Measurements from ENCODE around the gene RNF25. TPM values are rescaled to one million over a fixed set of nuclear protein-coding genes. Genes with fewer than 3 reads are reported as not detected.

RNF25 gene
- total and polyA plus RNA-seq, 4 experiments from 2014 or later: 13.5 to 32.9 (median 25.7) TPM

- H3K27ac ChIP-seq (ENCODE audit: low read depth, low read length): no peak overlapping the region
- Mint-ChIP-seq H3K4me3 (no peak overlapping the region), H3K9me3 (no peaks in the 10 kb centered on the region), H3K36me3 (peaks cover 16 to 21% of the 10 kb centered on the region in 2 donors), H3K27me3 (no peaks in the 10 kb centered on the region), H3K4me1 (peaks cover 0 to 1% (median 0%) of the 10 kb centered on the region in 4 donors), H3K27ac (no peak overlapping the region)
- POLR2A ChIA-PET (ENCODE audit: partially characterized antibody): no interaction called here
- H3K4me3 ChIP-seq (ENCODE audit: low read length in 2 of 2): no peak overlapping the region
- H3K9me3 ChIP-seq (ENCODE audit: control insufficient read depth in 1 of 2, low read length in 2 of 2): no peaks in the 10 kb centered on the region
- no peaks in the 10 kb centered on the region for H3K27me3 ChIP-seq (ENCODE audit: insufficient read depth, low read length)
- H3K4me1 ChIP-seq (ENCODE audit: insufficient read depth, low read length): no peaks in the 10 kb centered on the region
- no peaks in the 10 kb centered on the region for H3K36me3 ChIP-seq (ENCODE audit: insufficient read depth, low read length)
- intact Hi-C loops (cut with micrococcal nuclease): no loop called here
- CTCF ChIA-PET (ENCODE audit: partially characterized antibody): no interaction called here
- DNase-seq: no peak
Observed at GRCh38 chr2:218680061-218680460, 8.3 kb upstream of the RNF25 start.

- CTCF ChIA-PET (ENCODE audit: partially characterized antibody): no interaction called here
- no peak overlapping the region for H3K27ac ChIP-seq (ENCODE audit: low read depth, low read length)
- DNase-seq: no peak
- Mint-ChIP-seq H3K27me3 (no peaks in the 10 kb centered on the region), H3K4me1 (peaks cover 0 to 1% (median 0%) of the 10 kb centered on the region in 4 donors), H3K27ac (peak overlapping the region in 1 of 7 donors; percentile 25), H3K4me3 (no peak overlapping the region), H3K9me3 (no peaks in the 10 kb centered on the region), H3K36me3 (peaks cover 16 to 21% of the 10 kb centered on the region in 2 donors)
- H3K4me1 ChIP-seq (ENCODE audit: insufficient read depth, low read length): no peaks in the 10 kb centered on the region
- no peaks in the 10 kb centered on the region for H3K9me3 ChIP-seq (ENCODE audit: control insufficient read depth in 1 of 2, low read length in 2 of 2)
- no peaks in the 10 kb centered on the region for H3K36me3 ChIP-seq (ENCODE audit: insufficient read depth, low read length)
- POLR2A ChIA-PET (ENCODE audit: partially characterized antibody): no interaction called here
- H3K27me3 ChIP-seq (ENCODE audit: insufficient read depth, low read length): no peaks in the 10 kb centered on the region
- intact Hi-C loops (cut with micrococcal nuclease): no loop called here
- no peak overlapping the region for H3K4me3 ChIP-seq (ENCODE audit: low read length in 2 of 2)
Observed at GRCh38 chr2:218679119-218679518, 7.3 kb upstream of the RNF25 start.

GRCh38 chr2:218671097-218671653 is 627 bp downstream of the RNF25 start:
- CTCF ChIA-PET (ENCODE audit: partially characterized antibody): interaction anchor here (0.7 to 7.2 kb wide), 6 partner anchors 11 to 205 kb away, joined by 3 to 51 read pairs (median 10); partner anchors contain the start of genes BCS1L, TTLL4 and ZNF142
- H3K27me3 ChIP-seq (ENCODE audit: insufficient read depth, low read length): no peaks in the 10 kb centered on the region
- peaks cover 18% of the 10 kb centered on the region for H3K4me1 ChIP-seq (ENCODE audit: insufficient read depth, low read length)
- peak overlapping the region; percentile 81 for H3K27ac ChIP-seq (ENCODE audit: low read depth, low read length)
- H3K4me1 Mint-ChIP-seq: peaks cover 13 to 26% (median 19%) of the 10 kb centered on the region in 4 donors
- H3K36me3 ChIP-seq (ENCODE audit: insufficient read depth, low read length): peaks cover 18% of the 10 kb centered on the region
- H3K4me3 ChIP-seq (ENCODE audit: low read length in 2 of 2): peak overlapping the region; percentile 77 to 97
- POLR2A ChIA-PET (ENCODE audit: partially characterized antibody): interaction anchor here (0.5 to 3.4 kb wide), 13 partner anchors 12 to 926 kb away, joined by 3 to 67 read pairs (median 3); partner anchors contain the start of genes BCS1L, GLB1L, STK11IP and STK16
- no peaks in the 10 kb centered on the region for H3K9me3 ChIP-seq (ENCODE audit: control insufficient read depth in 1 of 2, low read length in 2 of 2)
- no peaks in the 10 kb centered on the region for H3K27me3 Mint-ChIP-seq
- peak in 1 of 5 donors; percentile 7 for DNase-seq
- peak overlapping the region; percentile 89 to 98 (median 98) for H3K27ac Mint-ChIP-seq
- H3K36me3 Mint-ChIP-seq: peaks cover 15 to 38% of the 10 kb centered on the region in 2 donors
- intact Hi-C loops (cut with micrococcal nuclease): loop anchor here (1.0 to 5.0 kb wide), 2 partner anchors 104 to 265 kb away; partner anchors contain the start of genes CNOT9 and USP37
- no peaks in the 10 kb centered on the region for H3K9me3 Mint-ChIP-seq
- H3K4me3 Mint-ChIP-seq: peak overlapping the region; percentile 95 to 98 (median 96)

DNA sequence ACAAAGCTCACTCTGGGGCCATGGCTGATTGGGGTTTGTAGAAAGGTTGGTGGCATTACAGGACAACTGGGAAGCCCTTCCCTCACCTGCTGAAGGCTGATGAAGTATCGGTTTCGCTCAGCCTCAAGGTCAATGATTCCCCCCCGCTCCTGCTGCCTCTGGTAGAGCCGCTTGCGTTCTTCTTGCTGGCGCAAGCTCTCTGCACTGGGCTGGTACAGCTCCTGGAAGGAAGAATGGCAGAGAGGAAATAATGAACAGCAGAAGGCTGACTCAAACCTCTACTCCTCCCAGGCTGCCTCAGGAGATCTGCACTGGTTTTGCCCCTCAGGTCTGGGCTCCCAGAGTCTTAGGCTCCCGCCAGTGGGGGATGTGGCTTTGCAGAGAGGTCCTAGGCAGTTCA is 7.1 kb downstream of the RNF25 start:
- DNase-seq: no peak
- Histone ChIP-seq H3K4me1 (ENCODE audit: insufficient read depth, low read length) (peaks cover 9% of the 10 kb centered on the region), H3K36me3 (ENCODE audit: insufficient read depth, low read length) (peaks cover 60% of the 10 kb centered on the region), H3K27ac (ENCODE audit: low read depth, low read length) (no peak overlapping the region), H3K9me3 (ENCODE audit: control insufficient read depth in 1 of 2, low read length in 2 of 2) (no peaks in the 10 kb centered on the region), H3K27me3 (ENCODE audit: insufficient read depth, low read length) (no peaks in the 10 kb centered on the region), H3K4me3 (ENCODE audit: low read length in 2 of 2) (no peak overlapping the region)
- Mint-ChIP-seq H3K9me3 (peaks cover 0 to 2% (median 0%) of the 10 kb centered on the region in 8 donors), H3K36me3 (peaks cover 41 to 71% of the 10 kb centered on the region in 2 donors), H3K27me3 (no peaks in the 10 kb centered on the region), H3K4me1 (peaks cover 8 to 10% (median 9%) of the 10 kb centered on the region in 4 donors), H3K4me3 (no peak overlapping the region), H3K27ac (peak overlapping the region in 2 of 7 donors; percentile 17 to 62)
- ChIA-PET POLR2A (ENCODE audit: partially characterized antibody) (no interaction called here), CTCF (ENCODE audit: partially characterized antibody) (interaction anchor here (2.4 kb wide), 1 partner anchor 17 kb away, joined by 9 read pairs; no protein-coding TSS in a partner anchor)
- intact Hi-C loops (cut with micrococcal nuclease): no loop called here

DNA sequence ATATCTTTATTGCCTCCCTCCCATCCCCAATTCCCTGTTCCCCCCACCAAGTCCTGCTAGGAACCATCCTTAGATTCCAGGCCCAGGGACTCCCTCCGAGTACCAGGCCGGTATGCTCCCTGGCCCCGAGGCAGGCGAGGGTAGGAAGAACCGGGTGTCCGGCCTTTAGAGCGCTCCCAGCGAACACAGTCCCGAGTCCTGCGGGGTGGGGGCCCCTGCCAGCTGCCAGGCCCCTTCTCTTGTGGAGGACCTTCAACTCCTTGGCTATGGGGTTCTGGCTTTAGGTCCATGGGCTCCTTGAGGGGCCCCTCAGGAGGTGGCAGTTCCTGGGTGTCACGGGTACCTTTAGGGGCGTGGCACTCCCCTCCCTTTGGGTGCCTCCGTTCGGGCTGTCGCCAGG is 7.9 kb downstream of the RNF25 start:
- Mint-ChIP-seq H3K27ac (peak overlapping the region in 1 of 7 donors; percentile 17), H3K27me3 (no peaks in the 10 kb centered on the region), H3K9me3 (peaks cover 0 to 4% (median 0%) of the 10 kb centered on the region in 8 donors), H3K4me1 (peaks cover 11 to 16% (median 13%) of the 10 kb centered on the region in 4 donors), H3K36me3 (peaks cover 41 to 76% of the 10 kb centered on the region in 2 donors), H3K4me3 (no peak overlapping the region)
- Histone ChIP-seq H3K36me3 (ENCODE audit: insufficient read depth, low read length) (peaks cover 60% of the 10 kb centered on the region), H3K4me3 (ENCODE audit: low read length in 2 of 2) (no peak overlapping the region), H3K4me1 (ENCODE audit: insufficient read depth, low read length) (peaks cover 9% of the 10 kb centered on the region), H3K27me3 (ENCODE audit: insufficient read depth, low read length) (no peaks in the 10 kb centered on the region), H3K27ac (ENCODE audit: low read depth, low read length) (no peak overlapping the region), H3K9me3 (ENCODE audit: control insufficient read depth in 1 of 2, low read length in 2 of 2) (no peaks in the 10 kb centered on the region)
- POLR2A ChIA-PET (ENCODE audit: partially characterized antibody): no interaction called here
- intact Hi-C loops (cut with micrococcal nuclease): no loop called here
- no peak for DNase-seq
- CTCF ChIA-PET (ENCODE audit: partially characterized antibody): interaction anchor here (2.4 kb wide), 1 partner anchor 16 kb away, joined by 9 read pairs; no protein-coding TSS in a partner anchor

DNA sequence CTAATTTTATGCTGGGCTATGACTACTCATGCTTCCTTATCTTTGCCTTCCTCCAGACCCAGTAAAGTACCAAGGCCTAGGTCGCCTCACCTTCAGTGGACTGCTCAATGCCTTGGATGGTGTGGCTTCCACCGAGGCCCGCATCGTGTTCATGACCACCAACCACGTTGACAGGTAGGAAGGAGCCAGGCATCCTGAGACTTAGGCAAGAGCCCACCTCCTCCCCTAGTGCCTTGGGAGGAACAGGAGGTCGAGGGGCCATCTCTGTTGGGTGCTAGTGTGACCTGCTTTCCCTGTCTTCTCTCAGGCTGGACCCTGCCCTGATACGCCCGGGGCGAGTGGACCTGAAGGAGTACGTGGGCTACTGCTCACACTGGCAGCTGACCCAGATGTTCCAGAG is 9.0 kb downstream of the RNF25 start:
- Mint-ChIP-seq H3K36me3 (peaks cover 40 to 71% of the 10 kb centered on the region in 2 donors), H3K9me3 (peaks cover 0 to 4% (median 0%) of the 10 kb centered on the region in 8 donors), H3K4me1 (peaks cover 10 to 27% (median 22%) of the 10 kb centered on the region in 4 donors), H3K4me3 (peak overlapping the region in 1 of 8 donors; percentile 54), H3K27me3 (no peaks in the 10 kb centered on the region), H3K27ac (peak overlapping the region in 1 of 7 donors; percentile 39)
- no peak for DNase-seq
- no peaks in the 10 kb centered on the region for H3K9me3 ChIP-seq (ENCODE audit: control insufficient read depth in 1 of 2, low read length in 2 of 2)
- H3K36me3 ChIP-seq (ENCODE audit: insufficient read depth, low read length): peaks cover 54% of the 10 kb centered on the region
- H3K4me3 ChIP-seq (ENCODE audit: low read length in 2 of 2): no peak overlapping the region
- H3K27ac ChIP-seq (ENCODE audit: low read depth, low read length): no peak overlapping the region
- H3K4me1 ChIP-seq (ENCODE audit: insufficient read depth, low read length): peaks cover 19% of the 10 kb centered on the region
- ChIA-PET POLR2A (ENCODE audit: partially characterized antibody) (interaction anchor here (0.6 kb wide), 1 partner anchor 714 kb away, joined by 3 read pairs; no protein-coding TSS in a partner anchor), CTCF (ENCODE audit: partially characterized antibody) (interaction anchor here (1.3 to 2.4 kb wide), 2 partner anchors 15 to 25 kb away, joined by 3 to 9 read pairs; no protein-coding TSS in a partner anchor)
- intact Hi-C loops (cut with micrococcal nuclease): no loop called here
- H3K27me3 ChIP-seq (ENCODE audit: insufficient read depth, low read length): no peaks in the 10 kb centered on the region

DNA sequence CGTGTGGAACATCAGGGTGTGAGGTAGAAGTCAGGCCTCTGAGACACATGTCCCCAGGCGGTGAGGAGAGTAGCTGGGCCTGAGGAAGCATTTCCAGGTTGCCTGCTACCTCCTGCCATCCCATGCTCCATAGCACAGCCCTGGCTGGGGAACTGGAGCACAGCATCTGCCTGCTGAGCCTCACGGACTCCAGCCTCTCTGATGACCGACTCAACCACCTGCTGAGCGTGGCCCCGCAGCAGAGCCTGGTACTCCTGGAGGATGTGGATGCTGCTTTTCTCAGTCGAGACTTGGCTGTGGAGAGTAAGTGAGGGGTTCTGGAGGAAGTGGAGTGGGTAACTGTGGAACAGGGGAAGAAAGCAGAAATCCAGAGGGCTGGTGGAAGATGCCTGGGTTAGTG is 9.4 kb downstream of the RNF25 start:
- Mint-ChIP-seq H3K36me3 (peaks cover 36 to 67% of the 10 kb centered on the region in 2 donors), H3K9me3 (peaks cover 0 to 4% (median 0%) of the 10 kb centered on the region in 8 donors), H3K27ac (no peak overlapping the region), H3K4me1 (peaks cover 13 to 31% (median 26%) of the 10 kb centered on the region in 4 donors), H3K27me3 (no peaks in the 10 kb centered on the region), H3K4me3 (peak overlapping the region in 1 of 8 donors; percentile 54)
- Histone ChIP-seq H3K27me3 (ENCODE audit: insufficient read depth, low read length) (no peaks in the 10 kb centered on the region), H3K4me1 (ENCODE audit: insufficient read depth, low read length) (peaks cover 24% of the 10 kb centered on the region), H3K9me3 (ENCODE audit: control insufficient read depth in 1 of 2, low read length in 2 of 2) (no peaks in the 10 kb centered on the region), H3K36me3 (ENCODE audit: insufficient read depth, low read length) (peaks cover 54% of the 10 kb centered on the region), H3K4me3 (ENCODE audit: low read length in 2 of 2) (no peak overlapping the region), H3K27ac (ENCODE audit: low read depth, low read length) (no peak overlapping the region)
- POLR2A ChIA-PET (ENCODE audit: partially characterized antibody): no interaction called here
- CTCF ChIA-PET (ENCODE audit: partially characterized antibody): interaction anchor here (1.3 to 5.1 kb wide), 2 partner anchors 8 to 25 kb away, joined by 3 to 51 read pairs; partner anchors contain the start of genes RNF25 and STK36
- DNase-seq: no peak
- intact Hi-C loops (cut with micrococcal nuclease): no loop called here
